Measurements from ENCODE around the gene TGM3.

The TGM3 gene

DNA sequence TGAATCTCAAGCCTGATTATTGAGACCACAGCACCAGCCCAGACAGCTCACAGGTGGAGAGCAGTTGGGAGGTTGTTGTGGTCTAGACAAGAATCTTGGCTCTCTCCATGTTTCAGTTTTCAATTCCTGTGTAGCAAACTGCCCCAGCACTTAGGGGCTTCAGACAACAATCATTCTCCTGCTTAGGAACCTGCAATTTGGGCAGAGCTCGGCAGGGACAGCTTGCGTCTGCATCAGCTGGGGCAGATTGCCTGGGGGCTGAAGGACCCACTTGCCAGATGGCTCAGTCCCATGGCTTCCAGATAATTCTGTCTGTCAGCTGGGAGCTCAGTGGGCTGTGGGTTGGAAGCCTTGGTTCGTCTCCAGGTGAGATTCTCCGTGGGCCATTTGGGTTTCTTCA, 91.8 kb downstream of the TGM3 start:
- DNase-seq (ENCODE audit: low spot score): no peak
- in situ Hi-C loops (cut with MboI; ENCODE audit: low pct_unique_long_range_greater_than_20kb, low sequenced_read_pairs, unreplicated experiment): no loop called here
- TF ChIP-seq, protein P1, sequence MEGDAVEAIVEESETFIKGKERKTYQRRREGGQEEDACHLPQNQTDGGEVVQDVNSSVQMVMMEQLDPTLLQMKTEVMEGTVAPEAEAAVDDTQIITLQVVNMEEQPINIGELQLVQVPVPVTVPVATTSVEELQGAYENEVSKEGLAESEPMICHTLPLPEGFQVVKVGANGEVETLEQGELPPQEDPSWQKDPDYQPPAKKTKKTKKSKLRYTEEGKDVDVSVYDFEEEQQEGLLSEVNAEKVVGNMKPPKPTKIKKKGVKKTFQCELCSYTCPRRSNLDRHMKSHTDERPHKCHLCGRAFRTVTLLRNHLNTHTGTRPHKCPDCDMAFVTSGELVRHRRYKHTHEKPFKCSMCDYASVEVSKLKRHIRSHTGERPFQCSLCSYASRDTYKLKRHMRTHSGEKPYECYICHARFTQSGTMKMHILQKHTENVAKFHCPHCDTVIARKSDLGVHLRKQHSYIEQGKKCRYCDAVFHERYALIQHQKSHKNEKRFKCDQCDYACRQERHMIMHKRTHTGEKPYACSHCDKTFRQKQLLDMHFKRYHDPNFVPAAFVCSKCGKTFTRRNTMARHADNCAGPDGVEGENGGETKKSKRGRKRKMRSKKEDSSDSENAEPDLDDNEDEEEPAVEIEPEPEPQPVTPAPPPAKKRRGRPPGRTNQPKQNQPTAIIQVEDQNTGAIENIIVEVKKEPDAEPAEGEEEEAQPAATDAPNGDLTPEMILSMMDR (IDR thresholded peaks at IDR 0.05; ENCODE audit: extremely low read depth, insufficient read depth, missing control alignments): no peak
